HG03575 (cell line): ENCODE measurements around the gene EN2.
"Not testable (repeated sequence)": the region's sequence is repeated elsewhere in the genome, so short reads cannot be mapped to it uniquely, and the experiment has no call there.

Source experiments
- ATAC-seq: cut with Tn5 transposase; IDR thresholded peaks from one replicate; pipeline ENCODE4 v1.9.1; 2021; ENCODE audit not compliant: unreplicated experiment, insufficient number of reproducible peaks, low FRiP score; ENCODE audit errors: extremely low read depth

Gene EN2

GRCh38 chr7:155424301-155425010 is 33.5 kb upstream of the EN2 start:
- ATAC-seq, result no peak

GRCh38 chr7:155425011-155425340 is 33.0 kb upstream of the EN2 start:
- ATAC-seq, result no peak

- ATAC-seq, result no peak
These were observed 32.0 kb upstream of the EN2 start for GRCh38 chr7:155425887-155426286.

- no peak for ATAC-seq
These were observed 31.2 kb upstream of the EN2 start for GRCh38 chr7:155426543-155427410.

GRCh38 chr7:155427411-155428038 is 30.4 kb upstream of the EN2 start:
- ATAC-seq, result no peak

- ATAC-seq, result no peak
These were observed 29.6 kb upstream of the EN2 start for GRCh38 chr7:155428171-155428834.

- no peak for ATAC-seq
These were observed 28.3 kb upstream of the EN2 start for GRCh38 chr7:155429651-155430050.

- ATAC-seq, result no peak
These were observed 27.3 kb upstream of the EN2 start for GRCh38 chr7:155430606-155431005.

- no peak for ATAC-seq
These were observed 26.7 kb upstream of the EN2 start for GRCh38 chr7:155431231-155431630.

- no peak for ATAC-seq
These were observed 26.2 kb upstream of the EN2 start for GRCh38 chr7:155431711-155432110.

GRCh38 chr7:155435110-155435509 is 22.8 kb upstream of the EN2 start:
- ATAC-seq, result no peak

- no peak for ATAC-seq
These were observed 20.1 kb upstream of the EN2 start for GRCh38 chr7:155437836-155438235.

- no peak for ATAC-seq
These were observed 19.2 kb upstream of the EN2 start for GRCh38 chr7:155438777-155439176.

- no peak for ATAC-seq
These were observed 18.5 kb upstream of the EN2 start for GRCh38 chr7:155439311-155440017.

GRCh38 chr7:155440018-155440410 is 17.9 kb upstream of the EN2 start:
- no peak for ATAC-seq

- ATAC-seq, result no peak
These were observed 16.1 kb upstream of the EN2 start for GRCh38 chr7:155441856-155442255.

- no peak for ATAC-seq
These were observed 13.2 kb upstream of the EN2 start for GRCh38 chr7:155444746-155445145.

GRCh38 chr7:155445606-155446005 is 12.3 kb upstream of the EN2 start:
- not testable (repeated sequence) for ATAC-seq

- ATAC-seq, result no peak
These were observed 10.3 kb upstream of the EN2 start for GRCh38 chr7:155447603-155448002.
